Stimulated activated naive CD8-positive, alpha-beta T cell treated with anti-CD3 and anti-CD28 coated beads, Interleukin-15, Interleukin-2, amounts not matched to agents 100 ng/mL and 50 ng/mL, for 24 hours (primary cell): ENCODE measurements around the gene NRXN2.

Experiments
- H3K27ac Mint-ChIP-seq: one replicate; pipeline ENCODE4 v1.8.0; 2021; ENCODE audit warnings: mild to moderate bottlenecking, mixed read lengths
- H3K27me3 Mint-ChIP-seq: one replicate; pipeline ENCODE4 v1.8.0; 2021; ENCODE audit warnings: mixed read lengths
- H3K36me3 Mint-ChIP-seq: one replicate; pipeline ENCODE4 v1.8.0; 2021; ENCODE audit warnings: low read depth, mixed read lengths
- H3K4me1 Mint-ChIP-seq: one replicate; pipeline ENCODE4 v1.8.0; 2021; ENCODE audit warnings: low read depth, mixed read lengths
- H3K4me3 Mint-ChIP-seq: one replicate; pipeline ENCODE4 v1.8.0; 2021; ENCODE audit warnings: mild to moderate bottlenecking, mixed read lengths
- H3K9me3 Mint-ChIP-seq: one replicate; pipeline ENCODE4 v1.8.0; 2021; ENCODE audit warnings: mixed read lengths

The NRXN2 gene

GRCh38 chr11:64723907-64724862 lies 1.2 kb upstream of the NRXN2 start:
- Mint-ChIP-seq H3K9me3 (no peaks in the 10 kb centered on the region), H3K27ac (no peak overlapping the region), H3K27me3 (peaks cover 17% of the 10 kb centered on the region), H3K4me1 (peaks cover 16% of the 10 kb centered on the region), H3K4me3 (peak overlapping the region; percentile 55), H3K36me3 (no peaks in the 10 kb centered on the region)

GRCh38 chr11:64722141-64723065 lies 594 bp downstream of the NRXN2 start:
- H3K9me3 Mint-ChIP-seq: no peaks in the 10 kb centered on the region

DNA sequence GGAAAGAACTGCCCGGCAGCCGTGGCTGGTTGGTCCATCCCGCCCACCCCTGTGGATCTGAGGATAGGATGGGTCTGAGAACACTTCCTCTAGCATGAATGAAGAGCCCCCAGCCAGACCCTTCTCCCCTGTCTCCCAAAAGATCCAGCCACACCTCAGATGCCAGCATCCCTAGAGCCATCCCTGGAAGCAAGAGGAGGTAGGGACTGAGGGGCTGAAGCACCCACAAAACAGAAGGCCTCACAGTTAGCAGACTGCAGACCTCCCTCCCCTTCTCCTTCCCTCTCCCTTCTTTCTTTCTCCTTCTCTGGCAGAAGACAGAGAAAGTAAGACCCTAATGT lies 1.7 kb downstream of the NRXN2 start:
- Mint-ChIP-seq H3K27me3 (peaks cover 26% of the 10 kb centered on the region), H3K36me3 (no peaks in the 10 kb centered on the region), H3K4me1 (peaks cover 16% of the 10 kb centered on the region), H3K4me3 (no peak overlapping the region), H3K27ac (no peak overlapping the region), H3K9me3 (no peaks in the 10 kb centered on the region)

More at GRCh38 chr11:64722141-64723065, 594 bp downstream of the NRXN2 start:
- peaks cover 20% of the 10 kb centered on the region for H3K27me3 Mint-ChIP-seq
- H3K4me3 Mint-ChIP-seq: no peak overlapping the region
- H3K27ac Mint-ChIP-seq: no peak overlapping the region
- peaks cover 16% of the 10 kb centered on the region for H3K4me1 Mint-ChIP-seq
- no peaks in the 10 kb centered on the region for H3K36me3 Mint-ChIP-seq

GRCh38 chr11:64720640-64721358 lies 2.2 kb downstream of the NRXN2 start:
- Mint-ChIP-seq H3K27ac (no peak overlapping the region), H3K4me1 (peaks cover 16% of the 10 kb centered on the region), H3K27me3 (peaks cover 31% of the 10 kb centered on the region), H3K4me3 (no peak overlapping the region), H3K36me3 (no peaks in the 10 kb centered on the region), H3K9me3 (no peaks in the 10 kb centered on the region)

DNA sequence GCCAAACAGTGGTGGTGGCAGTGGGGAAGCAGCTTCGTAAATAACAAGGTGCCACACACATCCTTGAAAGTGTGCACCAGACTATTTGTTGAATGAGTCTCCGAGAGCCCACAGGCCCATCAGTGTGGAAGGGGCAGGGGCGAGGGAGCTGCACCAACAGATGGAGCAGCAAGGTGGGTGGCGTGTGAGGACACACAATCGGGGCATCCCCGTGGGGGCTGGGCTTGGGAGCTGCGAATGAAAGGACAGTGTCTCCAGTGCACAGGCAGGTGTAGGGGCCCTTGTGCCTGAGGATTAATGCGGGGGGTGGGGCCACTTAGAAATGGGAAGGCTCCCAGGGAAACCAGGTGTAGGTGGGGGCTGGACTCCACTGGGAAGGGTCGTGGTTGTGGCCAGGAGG lies 2.8 kb downstream of the NRXN2 start:
- H3K4me1 Mint-ChIP-seq: peaks cover 13% of the 10 kb centered on the region
- no peaks in the 10 kb centered on the region for H3K36me3 Mint-ChIP-seq
- H3K27me3 Mint-ChIP-seq: peaks cover 38% of the 10 kb centered on the region
- H3K9me3 Mint-ChIP-seq: no peaks in the 10 kb centered on the region
- no peak overlapping the region for H3K4me3 Mint-ChIP-seq
- H3K27ac Mint-ChIP-seq: no peak overlapping the region

GRCh38 chr11:64719406-64719805 lies 3.6 kb downstream of the NRXN2 start:
- H3K4me3 Mint-ChIP-seq: no peak overlapping the region
- no peak overlapping the region for H3K27ac Mint-ChIP-seq
- H3K27me3 Mint-ChIP-seq: peaks cover 45% of the 10 kb centered on the region
- H3K9me3 Mint-ChIP-seq: no peaks in the 10 kb centered on the region
- H3K4me1 Mint-ChIP-seq: peaks cover 13% of the 10 kb centered on the region
- H3K36me3 Mint-ChIP-seq: no peaks in the 10 kb centered on the region

DNA sequence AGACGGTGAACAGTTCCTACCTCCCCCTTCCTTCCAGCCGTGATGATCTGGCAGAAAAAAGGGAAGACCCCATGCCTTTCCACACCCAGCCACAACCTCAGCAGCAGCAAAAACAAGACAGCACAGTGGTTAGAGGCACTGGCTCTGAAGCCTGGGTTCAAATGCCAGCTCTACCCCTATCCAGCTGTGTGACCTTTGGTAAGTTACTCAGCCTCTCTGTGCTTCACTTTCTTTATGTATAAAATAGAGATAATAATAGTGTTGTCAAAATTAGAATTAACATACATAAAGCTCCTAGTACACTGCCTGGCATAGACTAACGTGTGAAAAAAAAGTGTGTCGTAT lies 4.2 kb downstream of the NRXN2 start:
- Mint-ChIP-seq H3K36me3 (no peaks in the 10 kb centered on the region), H3K4me3 (no peak overlapping the region), H3K9me3 (no peaks in the 10 kb centered on the region), H3K4me1 (peaks cover 6% of the 10 kb centered on the region), H3K27ac (no peak overlapping the region), H3K27me3 (peaks cover 52% of the 10 kb centered on the region)

- no peak overlapping the region for H3K27ac Mint-ChIP-seq
- H3K36me3 Mint-ChIP-seq: no peaks in the 10 kb centered on the region
- H3K4me3 Mint-ChIP-seq: no peak overlapping the region
- peaks cover 52% of the 10 kb centered on the region for H3K27me3 Mint-ChIP-seq
- H3K9me3 Mint-ChIP-seq: no peaks in the 10 kb centered on the region
- peaks cover 4% of the 10 kb centered on the region for H3K4me1 Mint-ChIP-seq
These were observed 4.8 kb downstream of the NRXN2 start for GRCh38 chr11:64718084-64718779.

DNA sequence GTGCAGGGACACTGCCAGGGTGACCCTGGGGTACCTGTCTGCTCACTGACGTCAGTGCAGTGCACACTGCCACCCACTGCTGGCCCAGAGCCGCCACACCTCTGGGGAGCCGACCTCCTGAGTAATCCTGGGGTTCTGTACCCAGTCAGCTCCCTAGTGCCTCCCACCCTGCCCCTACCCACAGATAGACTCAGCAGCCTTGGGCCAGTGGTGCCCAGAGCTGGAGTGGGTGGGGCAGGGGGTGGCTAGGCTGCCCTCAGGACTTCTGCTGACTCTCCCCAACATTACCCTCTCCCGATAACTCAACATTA lies 5.8 kb downstream of the NRXN2 start:
- no peak overlapping the region for H3K27ac Mint-ChIP-seq
- no peak overlapping the region for H3K4me3 Mint-ChIP-seq
- no peaks in the 10 kb centered on the region for H3K9me3 Mint-ChIP-seq
- peaks cover 52% of the 10 kb centered on the region for H3K27me3 Mint-ChIP-seq
- H3K36me3 Mint-ChIP-seq: no peaks in the 10 kb centered on the region
- peaks cover 7% of the 10 kb centered on the region for H3K4me1 Mint-ChIP-seq

- Mint-ChIP-seq H3K4me3 (no peak overlapping the region), H3K9me3 (no peaks in the 10 kb centered on the region), H3K27ac (no peak overlapping the region), H3K4me1 (peaks cover 13% of the 10 kb centered on the region), H3K27me3 (peaks cover 53% of the 10 kb centered on the region), H3K36me3 (no peaks in the 10 kb centered on the region)
These were observed 6.3 kb downstream of the NRXN2 start for GRCh38 chr11:64716473-64717267.

DNA sequence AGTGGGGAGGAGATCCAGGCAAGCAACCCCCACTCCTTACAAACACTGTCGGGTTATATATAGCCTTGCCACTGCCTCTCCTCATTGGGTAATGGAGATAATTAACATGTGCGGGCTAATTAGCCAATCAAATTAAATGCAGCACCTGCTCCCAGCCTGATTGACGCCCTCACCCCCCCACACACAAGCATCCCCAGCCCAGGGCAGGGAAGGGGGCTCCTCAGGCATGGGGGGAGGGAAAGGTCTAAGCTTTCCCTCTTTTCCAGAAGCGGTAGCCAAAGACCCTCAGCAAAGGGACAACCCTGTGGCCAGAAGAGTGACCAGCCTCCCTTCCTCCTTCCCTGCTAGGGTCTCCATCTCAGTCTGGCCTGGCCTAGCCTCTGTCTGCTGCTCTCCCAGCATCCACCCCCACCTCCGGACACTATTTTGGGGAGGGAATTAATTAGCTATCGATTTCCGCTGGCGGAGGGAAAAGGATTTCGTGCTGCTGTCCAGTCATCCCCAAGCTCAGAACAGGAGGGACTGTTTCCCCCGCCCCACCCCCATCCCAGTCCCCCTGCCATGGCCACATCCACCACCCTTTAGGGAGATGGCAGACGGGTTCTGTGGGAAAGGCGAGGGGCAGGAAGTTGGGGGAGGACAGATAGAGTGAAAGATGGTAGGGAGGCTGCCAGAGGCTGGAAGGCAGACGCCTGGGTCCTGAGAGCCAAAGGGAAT lies 7.1 kb downstream of the NRXN2 start:
- no peaks in the 10 kb centered on the region for H3K9me3 Mint-ChIP-seq
- peaks cover 55% of the 10 kb centered on the region for H3K27me3 Mint-ChIP-seq

DNA sequence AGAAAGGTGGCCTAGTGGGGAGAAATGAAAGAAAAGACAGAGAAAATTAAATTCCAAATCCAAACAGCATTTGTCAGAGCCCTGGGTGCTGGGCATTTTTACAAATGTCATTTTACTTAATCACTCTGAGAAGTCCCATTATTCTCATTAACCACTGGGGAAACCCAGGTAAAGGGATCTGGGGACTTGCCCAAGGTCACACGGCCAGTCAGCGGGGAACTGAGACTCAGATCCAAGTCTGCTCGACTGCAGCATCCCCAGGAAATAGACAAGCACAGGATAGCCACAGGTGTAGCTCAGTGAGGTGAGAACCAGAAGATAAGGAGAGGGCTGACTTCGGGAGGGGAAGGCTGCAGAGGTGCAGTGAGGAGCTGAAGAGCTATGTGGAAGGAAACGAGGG lies 7.9 kb downstream of the NRXN2 start:
- Mint-ChIP-seq H3K27me3 (peaks cover 58% of the 10 kb centered on the region), H3K4me1 (peaks cover 20% of the 10 kb centered on the region), H3K36me3 (no peaks in the 10 kb centered on the region), H3K4me3 (no peak overlapping the region), H3K9me3 (no peaks in the 10 kb centered on the region), H3K27ac (no peak overlapping the region)

More for the DNA sequence above, 7.1 kb downstream of the NRXN2 start:
- no peak overlapping the region for H3K27ac Mint-ChIP-seq
- peaks cover 17% of the 10 kb centered on the region for H3K4me1 Mint-ChIP-seq
- H3K36me3 Mint-ChIP-seq: no peaks in the 10 kb centered on the region
- H3K4me3 Mint-ChIP-seq: no peak overlapping the region

GRCh38 chr11:64714666-64715065 lies 8.3 kb downstream of the NRXN2 start:
- Mint-ChIP-seq H3K36me3 (no peaks in the 10 kb centered on the region), H3K27me3 (peaks cover 61% of the 10 kb centered on the region), H3K4me1 (peaks cover 20% of the 10 kb centered on the region), H3K27ac (no peak overlapping the region), H3K9me3 (no peaks in the 10 kb centered on the region), H3K4me3 (no peak overlapping the region)
